Lung (tissue), 12 donors: ENCODE data around the gene RTL9. TPM values are rescaled to one million over a fixed set of nuclear protein-coding genes. Genes with fewer than 3 reads are reported as not detected.

Experiments used
- ATAC-seq: fragments of 200-7000 bp; cut with Tn5 transposase; one replicate; pipeline ENCODE4 v1.9.1; 2020; ENCODE audit warnings: moderate number of reproducible peaks; ENCODE audit not compliant: insufficient read depth, low FRiP score
- DNase-seq, 3 donors: peaks; one replicate each; pipeline ENCODE4 v3.0.0-alpha.2; 2013 to 2017
- H3K27ac ChIP-seq, 2 donors: one replicate each; pipeline ENCODE4 v1.5.1; 2013; ENCODE audit warnings: mild to moderate bottlenecking in 2 of 2, moderate library complexity in 2 of 2, control low read depth in 1 of 2, inconsistent platforms in 1 of 2, low read depth in 1 of 2, low read length in 1 of 2
- H3K27me3 ChIP-seq, 3 donors: one replicate each; pipeline ENCODE4 v1.5.1; 2013; ENCODE audit warnings: low read length in 2 of 3; ENCODE audit not compliant: control insufficient read depth in 3 of 3, insufficient read depth in 3 of 3
- H3K36me3 ChIP-seq, 4 donors: one replicate each; pipeline ENCODE4 v1.5.1; 2013; ENCODE audit warnings: low read length in 4 of 4, mild to moderate bottlenecking in 1 of 4, moderate library complexity in 1 of 4; ENCODE audit not compliant: control insufficient read depth in 4 of 4, insufficient read depth in 4 of 4
- H3K4me1 ChIP-seq, 5 donors: one replicate each; pipeline ENCODE4 v1.5.1; 2013; ENCODE audit warnings: low read length in 5 of 5, mild to moderate bottlenecking in 2 of 5, moderate library complexity in 1 of 5; ENCODE audit not compliant: control insufficient read depth in 5 of 5, insufficient read depth in 5 of 5
- H3K4me3 ChIP-seq: one replicate; pipeline ENCODE4 v1.5.1; 2013; ENCODE audit warnings: mild to moderate bottlenecking, control low read depth, moderate library complexity
- H3K9ac ChIP-seq, 2 donors: one replicate each; pipeline ENCODE4 v1.5.1; 2013; ENCODE audit warnings: low read length in 2 of 2, control low read depth in 1 of 2; ENCODE audit not compliant: insufficient read depth in 1 of 2
- H3K9me3 ChIP-seq, 4 donors: one replicate each; pipeline ENCODE4 v1.5.1; 2013; ENCODE audit warnings: low read length in 3 of 4, mild to moderate bottlenecking in 1 of 4, moderate library complexity in 1 of 4; ENCODE audit not compliant: control insufficient read depth in 4 of 4, insufficient read depth in 3 of 4
- WGBS, 2 donors: extraction: QIAGEN DNeasy Blood & Tissue Kit; methylation state at CpG; one replicate each; pipeline ENCODE4 v1.1.7; 2013; 5-methylcytosine and 5-hydroxymethylcytosine counted together
- polyA plus RNA-seq, 2 donors: library from polyadenylated mRNA; stranded (reverse); fragments of 200-250 nt; gene quantifications; one replicate each; pipeline ENCODE4 v1.2.1, GENCODE V29; 2013
- total RNA-seq, 2 donors: library from RNA; depleted of rRNA in 1 of 2; stranded (reverse); fragments of >200 nt in 1 of 2; gene quantifications; one replicate each; pipeline ENCODE4 v1.2.1, GENCODE V29; 2014 to 2021
- TF ChIP-seq, protein P1 (sequence below): IDR thresholded peaks from 2 replicates; pipeline ENCODE4 v1.5.1; 2012; ENCODE audit warnings: mild to moderate bottlenecking; ENCODE audit errors: control extremely low read depth, extremely low read depth
- donor health status: control.
- donor health status: control.
- donor health status: Bipolar disorder and iron deficiency.
- donor health status: healthy.
- donor health status: DM: yes; HTN: yes; CAD: no.

The RTL9 gene
- total and polyA plus RNA-seq, 4 donors = 0.02 to 0.34 (median 0.06) TPM

DNA sequence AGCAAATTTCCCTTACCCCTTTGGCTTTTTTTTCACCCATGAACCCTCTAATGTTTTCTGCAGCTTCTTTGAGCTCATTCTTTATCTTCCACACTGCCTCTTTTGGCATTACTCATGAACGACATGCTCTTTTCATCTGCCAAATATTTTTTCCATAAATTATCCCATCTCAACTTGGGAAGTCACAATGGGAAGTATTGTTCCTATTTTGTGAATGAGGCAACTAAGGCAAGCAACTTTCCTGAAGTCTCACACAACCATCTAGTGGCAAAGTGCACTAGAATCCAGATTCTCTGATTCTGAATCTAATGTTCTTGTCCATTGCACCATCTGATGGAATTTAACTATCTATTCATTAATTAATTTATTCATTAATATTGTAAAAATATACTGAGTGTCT, 625 bp downstream of the RTL9 start:
- H3K27ac ChIP-seq = no peak overlapping the region
- H3K9me3 ChIP-seq = no peaks in the 10 kb centered on the region
- H3K9ac ChIP-seq = no peak overlapping the region
- no peak for DNase-seq
- ATAC-seq = no peak
- no peaks in the 10 kb centered on the region for H3K36me3 ChIP-seq
- 35 to 67% methylated on average over 1 of the region's 1 CpG for WGBS, 2 donors
- peaks cover 0 to 37% (median 5%) of the 10 kb centered on the region in 3 donors for H3K27me3 ChIP-seq
- no peak overlapping the region for H3K4me3 ChIP-seq
- TF ChIP-seq, protein P1, sequence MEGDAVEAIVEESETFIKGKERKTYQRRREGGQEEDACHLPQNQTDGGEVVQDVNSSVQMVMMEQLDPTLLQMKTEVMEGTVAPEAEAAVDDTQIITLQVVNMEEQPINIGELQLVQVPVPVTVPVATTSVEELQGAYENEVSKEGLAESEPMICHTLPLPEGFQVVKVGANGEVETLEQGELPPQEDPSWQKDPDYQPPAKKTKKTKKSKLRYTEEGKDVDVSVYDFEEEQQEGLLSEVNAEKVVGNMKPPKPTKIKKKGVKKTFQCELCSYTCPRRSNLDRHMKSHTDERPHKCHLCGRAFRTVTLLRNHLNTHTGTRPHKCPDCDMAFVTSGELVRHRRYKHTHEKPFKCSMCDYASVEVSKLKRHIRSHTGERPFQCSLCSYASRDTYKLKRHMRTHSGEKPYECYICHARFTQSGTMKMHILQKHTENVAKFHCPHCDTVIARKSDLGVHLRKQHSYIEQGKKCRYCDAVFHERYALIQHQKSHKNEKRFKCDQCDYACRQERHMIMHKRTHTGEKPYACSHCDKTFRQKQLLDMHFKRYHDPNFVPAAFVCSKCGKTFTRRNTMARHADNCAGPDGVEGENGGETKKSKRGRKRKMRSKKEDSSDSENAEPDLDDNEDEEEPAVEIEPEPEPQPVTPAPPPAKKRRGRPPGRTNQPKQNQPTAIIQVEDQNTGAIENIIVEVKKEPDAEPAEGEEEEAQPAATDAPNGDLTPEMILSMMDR = no peak
- H3K4me1 ChIP-seq = no peaks in the 10 kb centered on the region

DNA sequence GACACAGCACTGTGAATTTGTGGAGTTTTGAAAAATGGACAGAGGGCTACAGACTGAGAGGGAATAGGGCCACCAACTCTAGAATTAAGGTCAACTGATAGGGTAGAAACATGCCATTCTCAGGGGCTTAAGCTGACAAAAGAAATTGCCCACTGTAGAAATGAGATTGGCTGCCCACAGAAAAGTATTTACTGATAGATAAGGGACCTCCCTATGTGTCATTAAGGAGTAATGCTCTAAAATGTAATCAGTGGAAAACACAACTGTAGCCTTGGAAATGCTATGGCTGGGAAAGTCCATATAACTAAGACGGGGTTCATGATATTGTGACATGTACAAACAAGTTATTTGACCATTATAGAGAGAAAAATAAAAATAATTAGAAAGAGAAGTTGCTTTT, 4.6 kb downstream of the RTL9 start:
- DNase-seq (no peak), ATAC-seq (no peak)
- no peaks in the 10 kb centered on the region for H3K9me3 ChIP-seq
- WGBS, 2 donors = 64 to 95% methylated on average over 1 of the region's 1 CpG
- peaks cover 0 to 56% (median 10%) of the 10 kb centered on the region in 3 donors for H3K27me3 ChIP-seq
- H3K36me3 ChIP-seq = no peaks in the 10 kb centered on the region
- no peak overlapping the region for H3K9ac ChIP-seq
- H3K27ac ChIP-seq = no peak overlapping the region
- H3K4me3 ChIP-seq = no peak overlapping the region
- TF ChIP-seq, protein P1 = no peak
- no peaks in the 10 kb centered on the region for H3K4me1 ChIP-seq

DNA sequence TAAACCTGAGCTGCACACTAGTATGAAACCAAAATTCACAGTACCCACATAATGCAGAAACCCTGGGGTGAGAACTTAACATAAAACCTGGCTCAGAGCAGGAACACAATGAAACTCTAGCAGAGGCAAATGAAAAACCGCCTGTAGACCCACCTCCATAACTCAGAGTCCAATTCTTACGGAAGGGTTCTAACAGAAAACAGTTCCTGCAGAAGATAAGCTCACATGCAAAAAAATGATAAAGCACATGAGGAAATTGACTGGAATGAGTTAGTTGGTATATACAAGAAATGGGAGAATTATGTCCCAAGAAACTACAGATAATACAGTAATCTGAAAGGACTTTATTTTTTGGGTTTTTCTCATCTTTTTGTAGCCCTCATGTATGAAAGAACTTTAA, 14.7 kb downstream of the RTL9 start:
- Histone ChIP-seq H3K36me3 (no peaks in the 10 kb centered on the region), H3K27me3 (peaks cover 0 to 47% (median 14%) of the 10 kb centered on the region in 3 donors), H3K9ac (no peak overlapping the region), H3K9me3 (no peaks in the 10 kb centered on the region), H3K4me1 (no peaks in the 10 kb centered on the region), H3K27ac (no peak overlapping the region), H3K4me3 (no peak overlapping the region)
- 47 to 79% methylated on average over 2 of the region's 2 CpGs for WGBS, 2 donors
- DNase-seq (no peak), ATAC-seq (no peak)
- TF ChIP-seq, protein P1 = no peak

DNA sequence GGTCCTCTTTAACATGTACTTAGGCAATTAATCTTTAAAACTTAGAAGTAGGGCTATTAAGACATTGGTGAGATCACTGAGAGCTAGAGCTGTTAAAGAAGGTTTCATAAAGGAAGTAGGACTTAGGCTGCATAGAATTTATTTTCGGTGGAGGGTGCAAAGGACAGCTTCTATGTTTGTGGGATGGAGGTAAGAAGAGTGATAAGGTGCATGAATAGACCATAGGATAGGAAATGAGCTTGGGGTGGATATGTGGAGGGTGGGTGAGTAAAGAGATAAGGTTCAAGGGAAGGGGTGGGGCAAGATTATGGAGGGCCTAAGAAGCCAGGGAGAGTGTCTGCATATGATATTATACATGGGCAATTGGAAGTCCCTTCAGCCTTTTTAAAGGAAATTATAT, 15.9 kb downstream of the RTL9 start:
- Histone ChIP-seq H3K36me3 (no peaks in the 10 kb centered on the region), H3K4me1 (no peaks in the 10 kb centered on the region), H3K4me3 (no peak overlapping the region), H3K9ac (no peak overlapping the region), H3K27me3 (peaks cover 0 to 53% (median 14%) of the 10 kb centered on the region in 3 donors), H3K27ac (no peak overlapping the region), H3K9me3 (peaks cover 0 to 2% (median 0%) of the 10 kb centered on the region in 4 donors)
- TF ChIP-seq, protein P1 = no peak
- 51 to 83% methylated on average over 1 of the region's 1 CpG for WGBS, 2 donors
- DNase-seq (no peak), ATAC-seq (no peak)
